CD8-positive, alpha-beta memory T cell (primary cell): ENCODE measurements around the gene RYR3. TPM values are rescaled to one million over a fixed set of nuclear protein-coding genes. Genes with fewer than 3 reads are reported as not detected.

Experiments
- CTCF ChIA-PET: fragments of 350-600 bp; sonication (Branson Sonifier 250); formaldehyde crosslinking; loops from one replicate; lab custom pipeline; 2021; ENCODE audit warnings: antibody characterized with exemption; lab: Charles Lee
- POLR2A ChIA-PET: fragments of 350-600 bp; sonication (Branson Sonifier 250); formaldehyde crosslinking; loops from one replicate; lab custom pipeline; 2021; ENCODE audit warnings: antibody characterized with exemption; lab: Charles Lee
- DNase-seq, 5 donors: peaks; one replicate each; pipeline versions ENCODE4 v3.0.0 to v3.0.0-alpha.2; 2020 to 2022; ENCODE audit warnings: mixed read lengths in 1 of 5
- H3K27ac ChIP-seq: one replicate; pipeline ENCODE4 v1.7.0; 2013; ENCODE audit warnings: low read depth, mild to moderate bottlenecking, low read length, moderate library complexity
- H3K27me3 ChIP-seq: 2 replicates; pipeline ENCODE4 v1.7.0; 2013; ENCODE audit warnings: low read length, mild to moderate bottlenecking; ENCODE audit not compliant: insufficient read depth, poor library complexity, severe bottlenecking
- H3K36me3 ChIP-seq: 2 replicates; pipeline ENCODE4 v1.7.0; 2013; ENCODE audit warnings: mild to moderate bottlenecking, low read length, moderate library complexity; ENCODE audit not compliant: insufficient read depth
- H3K4me1 ChIP-seq: 2 replicates; pipeline ENCODE4 v1.7.0; 2013; ENCODE audit warnings: mild to moderate bottlenecking, low read length, moderate library complexity; ENCODE audit not compliant: insufficient read depth
- H3K4me3 ChIP-seq: 2 replicates; pipeline ENCODE4 v1.7.0; 2013; ENCODE audit warnings: mild to moderate bottlenecking, low read length
- H3K9me3 ChIP-seq: 2 replicates; pipeline ENCODE4 v1.7.0; 2013; ENCODE audit warnings: mild to moderate bottlenecking, low read length
- H3K27ac Mint-ChIP-seq, 8 donors: one replicate each; pipeline ENCODE4 v1.8.0; 2020 to 2021; ENCODE audit warnings: mixed read lengths in 8 of 8, mild to moderate bottlenecking in 6 of 8, inconsistent platforms in 3 of 8, moderate library complexity in 3 of 8
- H3K27me3 Mint-ChIP-seq, 2 donors: one replicate each; pipeline ENCODE4 v1.8.0; 2020 to 2021; ENCODE audit warnings: mixed read lengths in 2 of 2, mild to moderate bottlenecking in 1 of 2, moderate library complexity in 1 of 2
- H3K36me3 Mint-ChIP-seq, 3 donors: one replicate each; pipeline ENCODE4 v1.8.0; 2020 to 2021; ENCODE audit warnings: mixed read lengths in 3 of 3, inconsistent platforms in 1 of 3, mild to moderate bottlenecking in 1 of 3
- H3K4me1 Mint-ChIP-seq, 3 donors: one replicate each; pipeline ENCODE4 v1.8.0; 2020 to 2021; ENCODE audit warnings: mixed read lengths in 3 of 3, inconsistent platforms in 1 of 3, mild to moderate bottlenecking in 1 of 3
- H3K4me3 Mint-ChIP-seq, 7 donors: one replicate each; pipeline ENCODE4 v1.8.0; 2020 to 2021; ENCODE audit warnings: mixed read lengths in 7 of 7, mild to moderate bottlenecking in 6 of 7, moderate library complexity in 4 of 7, inconsistent platforms in 2 of 7
- H3K9me3 Mint-ChIP-seq, 5 donors: one replicate each; pipeline ENCODE4 v1.8.0; 2020 to 2022; ENCODE audit warnings: mixed read lengths in 5 of 5, mild to moderate bottlenecking in 3 of 5, moderate library complexity in 2 of 5, inconsistent platforms in 1 of 5
- polyA plus RNA-seq: library from polyadenylated mRNA; unstranded; fragments of 300-500 nt; fragmentation: Illumina TruSeq; gene quantifications from one replicate; pipeline ENCODE4 v1.2.3, GENCODE V29; 2021
- total RNA-seq, 2 experiments: library from RNA; stranded (reverse); gene quantifications; one replicate each; pipeline ENCODE4 v1.2.3, GENCODE V29; 2021

RYR3 gene
- total and polyA plus RNA-seq, 3 experiments from 2014 or later: 0.08 TPM; not detected in 2

DNA sequence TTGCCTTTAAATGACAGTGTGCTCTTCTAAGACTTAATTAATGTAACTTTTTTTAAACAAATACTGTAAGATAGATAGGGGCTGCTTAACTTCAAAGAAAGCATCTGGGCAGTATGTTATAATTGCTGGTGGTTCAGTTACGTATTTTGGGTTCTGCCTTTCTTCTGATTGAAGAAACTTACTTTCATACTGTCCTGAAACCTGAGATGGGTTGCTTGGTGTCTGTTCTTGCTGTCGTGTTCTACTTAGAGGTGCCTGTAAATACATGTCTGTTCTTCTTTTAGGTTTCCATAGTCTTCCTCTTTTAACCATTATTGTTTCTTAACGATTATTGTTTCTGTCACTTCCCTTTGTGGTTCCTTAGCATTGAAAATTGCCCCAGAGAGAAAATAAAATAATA lies 359.8 kb downstream of the RYR3 start:
- Histone ChIP-seq H3K27me3 (no peaks in the 10 kb centered on the region), H3K4me1 (no peaks in the 10 kb centered on the region), H3K27ac (no peak overlapping the region), H3K9me3 (no peaks in the 10 kb centered on the region), H3K36me3 (no peaks in the 10 kb centered on the region), H3K4me3 (no peak overlapping the region)
- Mint-ChIP-seq H3K36me3 (no peaks in the 10 kb centered on the region), H3K9me3 (no peaks in the 10 kb centered on the region), H3K4me1 (no peaks in the 10 kb centered on the region), H3K27ac (no peak overlapping the region), H3K27me3 (peaks cover 1 to 16% of the 10 kb centered on the region in 2 donors), H3K4me3 (no peak overlapping the region)
- ChIA-PET POLR2A (no interaction called here), CTCF (no interaction called here)
- no peak for DNase-seq

DNA sequence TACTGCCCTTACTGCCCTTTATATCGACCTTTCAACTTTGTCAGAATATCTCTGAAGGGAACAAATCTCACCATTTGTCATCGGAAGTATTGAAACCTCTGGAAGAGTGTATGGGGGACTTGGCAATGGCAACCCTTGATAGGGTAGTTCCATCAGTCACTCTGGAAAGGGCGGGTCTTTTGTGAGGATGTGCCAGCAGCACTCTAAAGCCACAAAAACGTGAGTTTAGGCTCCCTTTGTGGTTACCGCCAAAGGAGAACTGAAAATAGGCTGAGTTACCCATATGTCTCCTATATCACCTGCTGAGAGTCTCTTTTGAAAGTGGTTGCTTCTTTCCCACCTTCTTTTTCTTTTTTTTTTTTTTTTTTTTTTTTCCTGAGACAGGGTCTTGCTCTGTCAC lies 360.7 kb downstream of the RYR3 start:
- Mint-ChIP-seq H3K9me3 (no peaks in the 10 kb centered on the region), H3K36me3 (no peaks in the 10 kb centered on the region), H3K27me3 (peaks cover 1 to 16% of the 10 kb centered on the region in 2 donors), H3K4me1 (no peaks in the 10 kb centered on the region), H3K4me3 (no peak overlapping the region), H3K27ac (no peak overlapping the region)
- Histone ChIP-seq H3K27me3 (no peaks in the 10 kb centered on the region), H3K36me3 (no peaks in the 10 kb centered on the region), H3K27ac (no peak overlapping the region), H3K4me3 (no peak overlapping the region), H3K4me1 (no peaks in the 10 kb centered on the region), H3K9me3 (no peaks in the 10 kb centered on the region)
- POLR2A ChIA-PET: no interaction called here
- CTCF ChIA-PET: no interaction called here
- no peak for DNase-seq

- no peak for DNase-seq
- no peak overlapping the region for H3K27ac Mint-ChIP-seq
These were observed 364.5 kb downstream of the RYR3 start for GRCh38 chr15:33675246-33675645.

DNA sequence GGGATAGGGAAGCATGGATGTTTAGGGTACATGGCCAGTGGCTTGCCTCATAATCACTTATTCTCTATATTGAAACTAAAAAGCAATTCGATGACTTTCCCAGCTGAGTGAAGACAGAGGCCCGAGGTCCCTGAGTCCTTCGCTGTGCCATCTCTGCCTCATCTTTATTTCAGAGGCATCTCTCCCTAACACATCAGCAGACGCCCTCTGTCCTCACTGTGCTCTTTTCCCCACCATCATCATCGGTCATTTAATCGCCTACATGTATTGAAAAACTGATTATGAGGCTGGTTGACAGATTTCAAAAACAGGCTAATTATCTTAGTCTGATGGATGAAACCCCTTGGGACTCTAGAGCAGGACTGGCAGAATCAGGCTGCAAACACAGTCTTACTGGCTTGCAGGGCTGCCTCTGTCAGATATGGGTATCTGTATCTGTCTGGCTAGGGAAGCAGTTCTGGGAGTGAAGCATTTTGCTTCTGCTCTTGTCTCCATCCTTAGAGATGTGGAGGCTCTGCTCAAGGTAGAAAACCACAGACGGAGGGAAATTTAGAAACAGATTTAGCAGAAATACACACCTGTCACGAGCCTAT lies 366.6 kb downstream of the RYR3 start:
- POLR2A ChIA-PET: no interaction called here

More at GRCh38 chr15:33675246-33675645, 364.5 kb downstream of the RYR3 start:
- Histone ChIP-seq H3K27ac (no peak overlapping the region), H3K36me3 (no peaks in the 10 kb centered on the region), H3K4me3 (no peak overlapping the region), H3K9me3 (no peaks in the 10 kb centered on the region), H3K27me3 (no peaks in the 10 kb centered on the region), H3K4me1 (no peaks in the 10 kb centered on the region)
- CTCF ChIA-PET: no interaction called here
- POLR2A ChIA-PET: no interaction called here
- H3K9me3 Mint-ChIP-seq: no peaks in the 10 kb centered on the region
- peaks cover 1 to 16% of the 10 kb centered on the region in 2 donors for H3K27me3 Mint-ChIP-seq
- no peaks in the 10 kb centered on the region for H3K36me3 Mint-ChIP-seq
- no peaks in the 10 kb centered on the region for H3K4me1 Mint-ChIP-seq
- no peak overlapping the region for H3K4me3 Mint-ChIP-seq

GRCh38 chr15:33678176-33678575 lies 367.4 kb downstream of the RYR3 start:
- no peak for DNase-seq
- H3K27ac ChIP-seq: no peak overlapping the region
- H3K4me1 ChIP-seq: no peaks in the 10 kb centered on the region
- H3K36me3 ChIP-seq: no peaks in the 10 kb centered on the region
- no peaks in the 10 kb centered on the region for H3K4me1 Mint-ChIP-seq
- H3K36me3 Mint-ChIP-seq: no peaks in the 10 kb centered on the region
- H3K4me3 Mint-ChIP-seq: no peak overlapping the region
- H3K27me3 ChIP-seq: no peaks in the 10 kb centered on the region
- H3K27ac Mint-ChIP-seq: no peak overlapping the region
- peaks cover 4 to 21% of the 10 kb centered on the region in 2 donors for H3K27me3 Mint-ChIP-seq
- no peak overlapping the region for H3K4me3 ChIP-seq
- H3K9me3 Mint-ChIP-seq: peaks cover 0 to 2% (median 0%) of the 10 kb centered on the region in 5 donors
- POLR2A ChIA-PET: no interaction called here
- no peaks in the 10 kb centered on the region for H3K9me3 ChIP-seq
- CTCF ChIA-PET: no interaction called here

More for the DNA sequence above, 366.6 kb downstream of the RYR3 start:
- H3K27ac ChIP-seq: no peak overlapping the region
- H3K27me3 ChIP-seq: no peaks in the 10 kb centered on the region
- Mint-ChIP-seq H3K9me3 (no peaks in the 10 kb centered on the region), H3K27ac (no peak overlapping the region), H3K27me3 (peaks cover 0 to 23% of the 10 kb centered on the region in 2 donors), H3K4me1 (no peaks in the 10 kb centered on the region), H3K4me3 (no peak overlapping the region), H3K36me3 (no peaks in the 10 kb centered on the region)
- H3K4me1 ChIP-seq: no peaks in the 10 kb centered on the region
- H3K4me3 ChIP-seq: no peak overlapping the region
- H3K36me3 ChIP-seq: no peaks in the 10 kb centered on the region
- H3K9me3 ChIP-seq: no peaks in the 10 kb centered on the region
- CTCF ChIA-PET: no interaction called here
- no peak for DNase-seq

GRCh38 chr15:33678602-33679001 lies 367.8 kb downstream of the RYR3 start:
- no peak overlapping the region for H3K27ac ChIP-seq
- H3K9me3 Mint-ChIP-seq: peaks cover 0 to 2% (median 0%) of the 10 kb centered on the region in 5 donors
- H3K27me3 Mint-ChIP-seq: peaks cover 7 to 21% of the 10 kb centered on the region in 2 donors
- DNase-seq: no peak
- ChIA-PET POLR2A (no interaction called here), CTCF (no interaction called here)
- H3K36me3 Mint-ChIP-seq: no peaks in the 10 kb centered on the region
- H3K36me3 ChIP-seq: no peaks in the 10 kb centered on the region
- no peaks in the 10 kb centered on the region for H3K4me1 Mint-ChIP-seq
- H3K4me3 ChIP-seq: no peak overlapping the region
- H3K4me3 Mint-ChIP-seq: no peak overlapping the region
- no peaks in the 10 kb centered on the region for H3K9me3 ChIP-seq
- H3K27me3 ChIP-seq: no peaks in the 10 kb centered on the region
- no peak overlapping the region for H3K27ac Mint-ChIP-seq
- H3K4me1 ChIP-seq: no peaks in the 10 kb centered on the region

GRCh38 chr15:33679061-33679460 lies 368.3 kb downstream of the RYR3 start:
- Mint-ChIP-seq H3K4me3 (no peak overlapping the region), H3K36me3 (no peaks in the 10 kb centered on the region), H3K9me3 (peaks cover 0 to 2% (median 0%) of the 10 kb centered on the region in 5 donors), H3K27me3 (peaks cover 8 to 21% of the 10 kb centered on the region in 2 donors), H3K4me1 (no peaks in the 10 kb centered on the region), H3K27ac (no peak overlapping the region)
- no peak overlapping the region for H3K27ac ChIP-seq
- H3K4me3 ChIP-seq: no peak overlapping the region
- ChIA-PET POLR2A (no interaction called here), CTCF (interaction anchor here (1.1 kb wide), 1 partner anchor 22 kb away, joined by 3 read pairs; no protein-coding TSS in a partner anchor)
- no peaks in the 10 kb centered on the region for H3K4me1 ChIP-seq
- no peaks in the 10 kb centered on the region for H3K27me3 ChIP-seq
- no peaks in the 10 kb centered on the region for H3K36me3 ChIP-seq
- H3K9me3 ChIP-seq: no peaks in the 10 kb centered on the region
- DNase-seq: no peak

- H3K27ac Mint-ChIP-seq: no peak overlapping the region
- H3K4me3 ChIP-seq: no peak overlapping the region
- H3K4me1 Mint-ChIP-seq: no peaks in the 10 kb centered on the region
- H3K36me3 Mint-ChIP-seq: no peaks in the 10 kb centered on the region
- DNase-seq: no peak
- H3K36me3 ChIP-seq: no peaks in the 10 kb centered on the region
- ChIA-PET CTCF (interaction anchor here (1.1 kb wide), 1 partner anchor 20 kb away, joined by 3 read pairs; no protein-coding TSS in a partner anchor), POLR2A (no interaction called here)
- H3K9me3 Mint-ChIP-seq: peaks cover 0 to 2% (median 0%) of the 10 kb centered on the region in 5 donors
- H3K9me3 ChIP-seq: no peaks in the 10 kb centered on the region
- no peak overlapping the region for H3K27ac ChIP-seq
- H3K27me3 ChIP-seq: no peaks in the 10 kb centered on the region
- no peak overlapping the region for H3K4me3 Mint-ChIP-seq
- H3K27me3 Mint-ChIP-seq: peaks cover 11 to 20% of the 10 kb centered on the region in 2 donors
- no peaks in the 10 kb centered on the region for H3K4me1 ChIP-seq
These were observed 369.6 kb downstream of the RYR3 start for GRCh38 chr15:33680336-33680735.
